ENCODE data around the gene CHD1. TPM values are rescaled to one million over a fixed set of nuclear protein-coding genes. Genes with fewer than 3 reads are reported as not detected.

CHD1 gene
- total RNA-seq, 1 donor from 2014 or later, result 45.9 TPM

DNA sequence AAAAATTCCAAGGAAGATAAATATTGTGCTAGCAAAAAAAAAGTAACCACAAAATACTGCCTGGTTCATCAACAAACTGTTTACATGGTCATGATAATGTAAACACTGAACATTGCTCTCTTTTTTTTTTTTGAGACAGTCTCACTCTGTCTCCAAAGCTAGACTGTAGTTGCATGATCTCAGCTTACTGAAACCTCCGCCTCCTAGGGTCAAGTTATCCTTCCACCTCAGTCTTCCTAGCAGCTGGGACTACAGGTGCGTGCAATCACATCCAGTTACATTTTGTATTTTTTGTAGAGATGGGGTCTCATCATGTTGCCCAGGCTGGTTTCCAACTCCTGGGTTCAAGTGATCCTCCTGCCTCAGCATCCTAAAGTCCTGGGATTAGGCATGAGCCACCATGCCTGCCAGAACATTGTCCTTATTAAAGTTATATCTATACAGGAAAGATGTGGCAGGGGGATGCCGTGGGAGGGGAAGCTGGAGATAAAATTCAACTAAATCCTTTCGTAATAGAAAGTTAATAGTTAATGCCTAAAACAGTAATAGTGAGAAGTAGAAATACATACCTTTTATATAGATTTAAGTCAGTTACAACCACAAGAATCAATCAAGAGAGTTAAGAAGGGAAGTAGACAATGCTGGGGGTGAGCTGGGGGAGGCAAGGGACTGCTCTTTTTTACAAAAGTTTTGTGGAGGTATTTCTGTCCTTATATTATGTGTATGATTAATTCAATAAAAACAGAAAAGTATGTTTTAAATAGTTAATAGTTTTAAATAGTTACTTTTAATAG lies 103.0 kb downstream of the CHD1 start:
- DNase-seq (ENCODE audit: extremely low read depth, low read depth, low spot score), result no peak

DNA sequence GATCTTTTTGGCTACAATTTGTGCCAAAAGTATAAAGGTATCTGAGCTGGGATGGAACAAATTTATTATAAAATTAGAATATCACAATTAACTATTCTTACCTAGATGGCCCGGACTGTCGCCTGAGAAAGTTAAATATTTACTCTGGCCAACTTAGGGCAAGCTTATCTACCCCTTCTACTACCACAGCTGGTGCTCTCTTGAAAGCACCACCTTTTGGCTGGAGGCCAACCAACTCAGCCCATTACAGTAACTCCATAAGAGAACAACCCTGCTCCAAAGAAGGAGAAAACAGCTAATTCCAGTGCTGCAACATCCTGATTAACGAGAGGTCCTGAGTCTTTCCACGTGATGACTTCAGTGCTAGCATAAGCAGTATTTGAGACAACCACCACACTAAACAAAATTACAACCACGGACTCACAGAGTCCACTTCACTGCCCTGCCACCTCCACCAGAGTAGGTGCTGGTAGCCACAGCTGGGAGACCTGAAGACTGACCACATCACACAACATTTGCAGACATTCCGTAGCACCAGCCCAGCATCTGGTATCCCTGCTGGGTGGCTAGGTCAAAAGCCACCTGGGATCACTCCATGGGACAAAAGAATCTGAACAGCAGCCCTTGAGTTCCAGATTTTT lies 112.1 kb downstream of the CHD1 start:
- no peak for DNase-seq (ENCODE audit: extremely low read depth, low read depth, low spot score)

DNA sequence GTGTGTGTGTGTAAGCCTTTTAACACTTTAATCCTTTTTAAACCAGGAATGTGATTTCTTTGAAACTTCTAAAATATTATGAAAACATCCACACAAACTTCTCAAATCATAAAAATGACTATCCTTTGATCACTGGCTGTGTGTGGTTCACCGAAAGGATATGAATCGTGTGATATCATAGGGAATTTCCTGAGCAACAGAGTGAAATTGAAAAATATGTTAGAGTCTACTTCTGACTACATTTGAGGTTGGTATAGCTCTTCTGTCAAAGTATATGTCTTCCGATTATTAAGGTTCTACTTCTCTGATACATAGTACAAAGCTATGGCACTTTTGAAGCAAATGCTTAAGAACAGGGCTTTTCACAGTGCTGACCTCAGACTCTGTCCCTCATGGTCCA lies 115.1 kb downstream of the CHD1 start:
- DNase-seq (ENCODE audit: extremely low read depth, low read depth, low spot score), result no peak

DNA sequence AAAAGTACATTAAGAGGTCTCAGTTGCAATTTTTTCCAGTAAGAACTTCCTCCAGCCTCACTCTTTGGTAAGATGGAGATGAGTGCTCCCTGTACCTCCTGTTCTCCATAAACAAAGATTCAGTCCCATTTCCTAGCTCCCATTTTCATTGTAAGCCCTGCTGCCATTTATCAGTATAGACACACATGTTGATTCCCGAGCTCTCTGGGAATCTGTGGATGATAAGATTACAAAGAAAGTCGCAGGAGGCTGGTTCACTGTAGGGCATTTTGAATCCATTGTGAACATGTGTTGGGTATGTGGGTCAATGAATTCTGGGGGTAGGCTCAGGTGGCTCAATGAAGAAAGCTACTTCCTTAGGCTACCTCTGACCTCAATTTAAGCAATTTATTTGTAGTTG lies 118.6 kb downstream of the CHD1 start:
- DNase-seq (ENCODE audit: extremely low read depth, low read depth, low spot score), result no peak

DNA sequence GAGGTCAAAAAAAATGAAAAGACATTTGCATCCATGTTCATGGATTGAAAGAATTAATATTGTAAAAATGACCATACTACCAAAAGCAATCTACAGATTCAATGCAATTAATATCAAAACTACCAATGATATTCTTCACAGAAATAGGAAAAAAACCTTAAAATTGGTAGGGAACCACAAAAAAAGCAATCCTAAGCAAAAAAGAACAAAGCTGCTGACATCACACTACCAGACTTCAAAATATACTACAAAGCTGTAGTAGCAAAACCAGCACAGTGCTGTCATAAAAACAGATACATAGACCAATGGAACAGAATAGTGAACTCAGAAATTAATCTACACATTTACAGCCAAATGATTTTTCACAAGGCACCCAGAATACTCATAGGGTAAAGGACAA lies 121.0 kb downstream of the CHD1 start:
- DNase-seq (ENCODE audit: extremely low read depth, low read depth, low spot score), result no peak

DNA sequence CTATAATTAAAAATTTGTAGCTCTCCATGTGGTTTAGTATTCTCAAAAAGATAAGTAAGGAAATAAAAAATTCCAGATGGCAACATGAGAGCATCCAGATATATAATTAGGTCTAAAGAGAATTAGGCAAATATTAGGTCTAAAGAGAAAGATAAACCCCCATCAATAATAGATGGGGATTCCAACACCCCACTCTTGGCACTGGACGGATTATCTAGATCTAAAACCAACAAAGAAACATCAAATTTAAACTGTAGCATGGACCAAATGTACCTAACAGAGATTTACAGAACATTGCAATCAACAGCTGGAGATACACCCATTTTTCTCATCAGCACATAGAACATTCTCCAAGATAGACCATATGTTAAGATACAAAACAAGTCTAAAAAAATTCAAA lies 123.7 kb downstream of the CHD1 start:
- DNase-seq (ENCODE audit: extremely low read depth, low read depth, low spot score), result no peak

DNA sequence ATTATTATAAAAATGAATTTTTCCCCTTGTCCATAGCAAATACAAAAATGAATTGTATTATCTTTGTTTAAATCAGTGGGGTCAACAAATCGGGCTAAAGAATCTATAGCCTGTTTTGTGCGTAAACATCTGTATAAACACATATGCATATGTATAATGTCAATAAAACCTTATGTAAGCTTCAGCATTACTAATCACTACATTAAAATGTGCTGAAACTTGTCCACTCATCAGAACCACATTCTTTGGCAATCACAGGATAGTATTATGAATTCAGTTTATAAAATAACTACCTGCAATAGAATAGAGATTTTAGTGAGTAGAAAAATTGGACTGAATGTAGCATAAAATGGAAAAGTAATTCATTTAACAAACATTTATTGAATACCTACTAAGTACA lies 124.7 kb downstream of the CHD1 start:
- DNase-seq (ENCODE audit: extremely low read depth, low read depth, low spot score), result no peak

Other genes with a start within 250 kb of the CHD1 start
- gene RGMB, start 155.3 kb downstream of the CHD1 start, total RNA-seq, result 60.1 and 75.4 TPM in 2 replicates